GM18858 (cell line): ENCODE data around the gene DENND6A.

Experiments
- ATAC-seq: cut with Tn5 transposase; IDR thresholded peaks from one replicate; pipeline ENCODE4 v1.9.1; 2021; ENCODE audit not compliant: unreplicated experiment

Gene DENND6A

GRCh38 chr3:57582474-57583168, 110.3 kb downstream of the DENND6A start:
- no peak for ATAC-seq

- ATAC-seq, result no peak
Measured at GRCh38 chr3:57577801-57578200, 115.1 kb downstream of the DENND6A start.

- no peak for ATAC-seq
Measured at GRCh38 chr3:57575966-57576626, 116.8 kb downstream of the DENND6A start.
